HG02610 (cell line): Measurements from ENCODE around the gene RSBN1L.

Experiments used
- ATAC-seq: cut with Tn5 transposase; IDR thresholded peaks from one replicate; pipeline ENCODE4 v1.9.1; 2021; ENCODE audit warnings: mild to moderate bottlenecking, moderate library complexity; ENCODE audit not compliant: unreplicated experiment

Gene RSBN1L

GRCh38 chr7:77799078-77799964, 103.1 kb downstream of the RSBN1L start:
- no peak for ATAC-seq

GRCh38 chr7:77800158-77800557, 103.9 kb downstream of the RSBN1L start:
- peak; percentile 15 for ATAC-seq

GRCh38 chr7:77800730-77801129, 104.5 kb downstream of the RSBN1L start:
- ATAC-seq: no peak

- no peak for ATAC-seq
These were observed 106.5 kb downstream of the RSBN1L start for GRCh38 chr7:77802557-77803405.

- no peak for ATAC-seq
These were observed 110.2 kb downstream of the RSBN1L start for GRCh38 chr7:77806425-77806824.

GRCh38 chr7:77808517-77808916, 112.3 kb downstream of the RSBN1L start:
- ATAC-seq: peak; percentile 57

GRCh38 chr7:77811516-77812289, 115.4 kb downstream of the RSBN1L start:
- no peak for ATAC-seq

GRCh38 chr7:77812290-77812685, 116.0 kb downstream of the RSBN1L start:
- no peak for ATAC-seq

- ATAC-seq: no peak
These were observed 116.9 kb downstream of the RSBN1L start for GRCh38 chr7:77813180-77813579.

GRCh38 chr7:77819021-77819420, 122.8 kb downstream of the RSBN1L start:
- ATAC-seq: no peak

GRCh38 chr7:77820967-77821366, 124.7 kb downstream of the RSBN1L start:
- ATAC-seq: no peak

GRCh38 chr7:77822269-77822668, 126.0 kb downstream of the RSBN1L start:
- no peak for ATAC-seq

GRCh38 chr7:77823787-77824186, 127.5 kb downstream of the RSBN1L start:
- ATAC-seq: peak; percentile 37

- ATAC-seq: no peak
These were observed 128.4 kb downstream of the RSBN1L start for GRCh38 chr7:77824636-77825035.

GRCh38 chr7:77825131-77825530, 128.9 kb downstream of the RSBN1L start:
- ATAC-seq: no peak

- ATAC-seq: no peak
These were observed 130.0 kb downstream of the RSBN1L start for GRCh38 chr7:77826300-77826699.

- ATAC-seq: no peak
These were observed 131.7 kb downstream of the RSBN1L start for GRCh38 chr7:77827999-77828398.

- ATAC-seq: no peak
These were observed 134.5 kb downstream of the RSBN1L start for GRCh38 chr7:77830649-77831355.

GRCh38 chr7:77831481-77831880, 135.2 kb downstream of the RSBN1L start:
- no peak for ATAC-seq

- ATAC-seq: no peak
These were observed 135.7 kb downstream of the RSBN1L start for GRCh38 chr7:77831953-77832352.
